GM19328 (cell line): ENCODE measurements around the gene HEY2.

ENCODE experiments used
- ATAC-seq: cut with Tn5 transposase; IDR thresholded peaks from one replicate; pipeline ENCODE4 v1.9.1; 2021; ENCODE audit warnings: mild to moderate bottlenecking, moderate library complexity; ENCODE audit not compliant: unreplicated experiment

Gene HEY2

GRCh38 chr6:125742464-125743120 is 6.8 kb upstream of the HEY2 start:
- no peak for ATAC-seq

DNA sequence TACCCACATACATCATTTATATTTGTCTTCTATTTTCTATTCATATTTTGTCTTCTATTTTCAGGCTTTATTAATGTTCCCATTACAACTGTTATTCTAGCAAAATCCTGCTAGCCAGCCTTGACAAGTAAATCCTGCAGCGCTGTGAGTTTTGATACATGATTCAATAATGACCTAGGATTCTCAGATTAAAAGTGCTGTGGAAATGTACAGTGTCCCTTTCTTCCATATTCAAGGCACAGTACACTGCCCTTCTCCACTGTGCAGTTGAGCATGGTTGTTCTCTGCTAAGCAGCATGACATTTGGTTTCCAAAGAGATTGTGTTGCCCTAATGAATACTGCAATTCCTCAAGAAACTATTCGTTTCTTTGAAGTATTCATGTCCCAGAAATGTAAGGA is 5.8 kb upstream of the HEY2 start:
- ATAC-seq: no peak

DNA sequence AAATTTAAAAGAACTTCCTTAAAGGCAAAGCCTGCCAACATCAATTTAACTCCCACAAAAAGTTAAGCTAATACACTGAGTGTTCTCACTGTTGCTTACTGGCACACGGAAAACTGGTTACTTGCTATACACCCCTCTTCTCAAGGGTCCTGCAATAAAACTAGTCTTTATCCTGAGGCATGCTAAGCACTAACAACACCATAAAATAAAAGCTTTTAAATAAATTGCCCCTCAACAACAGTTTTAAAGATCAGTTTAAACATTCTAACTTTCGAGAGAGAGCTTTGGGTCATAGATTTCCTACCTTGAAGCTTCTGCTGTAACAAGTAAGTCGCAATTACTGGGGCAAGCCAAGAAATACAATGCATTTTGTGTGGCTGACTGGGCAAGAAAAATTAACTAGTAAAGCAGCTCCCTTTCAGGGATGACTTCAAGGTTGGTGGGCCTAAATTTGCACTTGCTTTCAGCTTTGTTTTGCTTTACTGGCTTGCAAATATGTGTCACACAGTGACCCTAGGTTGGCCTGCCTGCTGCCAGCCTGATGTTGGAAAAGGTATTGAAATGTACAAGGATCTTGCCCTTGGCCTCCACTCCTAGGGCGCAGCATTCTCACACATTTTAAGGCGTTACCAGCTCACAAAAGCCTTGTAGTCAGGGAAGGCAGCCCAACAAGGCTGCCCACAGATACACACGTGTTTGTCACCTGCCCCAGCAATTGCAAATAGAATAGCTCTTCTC is 4.0 kb upstream of the HEY2 start:
- ATAC-seq: no peak

DNA sequence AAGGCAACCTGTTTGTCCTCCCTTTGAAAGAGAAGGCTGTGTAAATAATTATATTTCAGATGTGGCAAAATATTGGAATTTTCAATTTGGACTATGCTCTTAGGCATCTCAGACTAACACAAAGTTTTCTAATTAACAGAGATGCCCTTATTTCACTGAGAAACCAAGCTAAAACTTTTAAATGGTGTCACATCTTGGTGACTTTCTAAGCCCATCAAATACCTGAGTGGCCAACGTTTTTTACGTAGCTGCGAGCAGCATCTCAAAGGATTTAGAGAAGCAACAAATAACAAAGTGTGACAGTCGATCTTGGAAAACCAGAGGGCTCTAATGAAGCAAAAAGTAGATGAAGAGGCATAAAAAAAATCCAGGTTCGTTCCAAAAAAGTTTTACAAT is 3.4 kb upstream of the HEY2 start:
- ATAC-seq: no peak

GRCh38 chr6:125746731-125747588 is 2.5 kb upstream of the HEY2 start:
- peak; percentile 47 for ATAC-seq

DNA sequence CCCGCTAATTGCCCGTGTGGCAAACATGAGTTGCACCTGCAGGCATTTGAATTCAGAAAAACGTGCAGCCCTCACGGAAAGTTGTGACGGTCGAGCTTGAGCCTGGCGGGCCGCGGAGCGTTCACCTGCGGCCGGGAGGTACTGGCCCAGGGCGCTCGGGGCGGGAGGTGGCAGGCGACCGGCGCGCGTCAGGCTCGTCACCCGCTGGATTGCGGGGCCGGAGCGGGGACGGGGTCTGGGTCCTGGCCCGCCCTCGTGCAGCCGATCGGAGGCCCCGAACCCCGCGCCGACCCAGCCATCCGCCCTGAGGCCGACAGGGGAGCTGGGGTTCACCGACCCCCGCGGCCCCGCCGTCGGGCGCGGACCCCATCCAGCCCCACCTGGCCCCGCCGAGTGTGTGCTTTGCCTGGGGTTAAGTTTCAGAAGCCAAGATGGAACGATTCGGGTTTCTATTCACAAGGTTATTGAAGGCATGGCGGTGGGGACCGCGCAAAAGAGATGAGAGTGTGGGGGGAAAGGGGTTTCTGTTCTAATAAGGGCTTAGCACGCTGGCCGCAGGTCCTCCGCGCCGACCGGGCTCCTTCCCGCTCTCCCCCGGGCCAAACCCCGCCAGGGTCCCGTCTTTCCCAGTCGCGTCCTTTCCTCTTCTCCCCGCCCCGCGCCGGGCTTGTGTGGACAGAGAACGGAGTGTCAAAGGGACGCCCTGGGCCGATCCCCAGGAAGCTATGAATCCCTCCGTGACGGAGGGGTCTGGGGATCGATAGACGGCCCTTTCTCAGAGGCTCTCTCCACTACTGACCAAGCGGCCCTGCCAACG is 1.6 kb upstream of the HEY2 start:
- no peak for ATAC-seq

- ATAC-seq: no peak
These were observed 843 bp upstream of the HEY2 start for GRCh38 chr6:125748406-125749172.

GRCh38 chr6:125749865-125750691 is 646 bp downstream of the HEY2 start:
- no peak for ATAC-seq

DNA sequence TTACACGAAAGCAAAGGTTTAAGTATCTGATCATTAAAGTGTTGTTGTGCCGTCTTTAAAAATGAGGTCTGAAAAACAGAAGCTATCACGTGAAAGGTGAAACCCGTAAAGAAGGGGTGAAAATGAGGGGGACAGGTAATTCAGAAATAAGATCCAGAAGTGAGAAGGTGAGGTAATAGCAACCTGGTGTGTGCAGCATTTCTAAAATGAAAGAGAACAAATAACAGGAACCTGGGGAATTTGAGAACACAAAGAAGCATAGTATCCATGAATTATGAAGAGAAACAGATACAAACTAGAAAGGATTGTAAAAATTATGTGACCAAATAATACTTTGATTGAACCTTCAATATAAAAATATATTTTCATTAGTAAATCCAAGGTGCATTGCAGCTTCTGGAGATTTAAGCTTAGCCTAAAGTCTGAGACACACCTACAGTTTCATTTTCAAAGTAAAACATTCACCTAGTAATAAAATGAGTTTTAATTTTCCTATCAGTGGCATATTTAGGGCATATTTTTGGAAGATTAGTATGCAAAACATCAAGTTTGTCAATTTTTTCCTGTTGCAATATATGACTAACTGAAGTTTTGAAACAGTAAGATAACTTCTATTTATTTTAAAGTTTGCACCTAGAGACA is 1.4 kb downstream of the HEY2 start:
- ATAC-seq: no peak

GRCh38 chr6:125751334-125751916 is 2.0 kb downstream of the HEY2 start:
- no peak for ATAC-seq

DNA sequence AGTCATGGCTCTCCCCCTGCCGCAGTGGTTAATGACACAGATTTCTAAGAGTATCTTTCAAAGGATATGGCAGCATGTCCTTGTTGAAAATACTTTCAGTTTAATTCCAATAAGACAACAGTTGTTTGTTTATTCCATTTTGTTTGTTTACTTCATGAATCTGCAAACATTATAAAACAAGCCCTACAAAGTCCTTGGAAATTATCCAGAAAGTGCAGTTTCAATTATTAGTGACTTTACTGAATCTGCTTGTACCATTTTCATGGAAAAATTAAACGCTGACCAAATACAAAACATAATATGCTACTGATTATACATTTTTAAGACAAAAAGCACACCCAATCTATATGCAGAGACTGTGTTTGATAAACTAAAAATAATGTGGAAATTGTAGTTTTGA is 3.3 kb downstream of the HEY2 start:
- no peak for ATAC-seq

- ATAC-seq: no peak
These were observed 3.9 kb downstream of the HEY2 start for GRCh38 chr6:125753218-125753936.

GRCh38 chr6:125753937-125754259 is 4.5 kb downstream of the HEY2 start:
- ATAC-seq: no peak

- ATAC-seq: no peak
These were observed 5.1 kb downstream of the HEY2 start for GRCh38 chr6:125754566-125754965.

DNA sequence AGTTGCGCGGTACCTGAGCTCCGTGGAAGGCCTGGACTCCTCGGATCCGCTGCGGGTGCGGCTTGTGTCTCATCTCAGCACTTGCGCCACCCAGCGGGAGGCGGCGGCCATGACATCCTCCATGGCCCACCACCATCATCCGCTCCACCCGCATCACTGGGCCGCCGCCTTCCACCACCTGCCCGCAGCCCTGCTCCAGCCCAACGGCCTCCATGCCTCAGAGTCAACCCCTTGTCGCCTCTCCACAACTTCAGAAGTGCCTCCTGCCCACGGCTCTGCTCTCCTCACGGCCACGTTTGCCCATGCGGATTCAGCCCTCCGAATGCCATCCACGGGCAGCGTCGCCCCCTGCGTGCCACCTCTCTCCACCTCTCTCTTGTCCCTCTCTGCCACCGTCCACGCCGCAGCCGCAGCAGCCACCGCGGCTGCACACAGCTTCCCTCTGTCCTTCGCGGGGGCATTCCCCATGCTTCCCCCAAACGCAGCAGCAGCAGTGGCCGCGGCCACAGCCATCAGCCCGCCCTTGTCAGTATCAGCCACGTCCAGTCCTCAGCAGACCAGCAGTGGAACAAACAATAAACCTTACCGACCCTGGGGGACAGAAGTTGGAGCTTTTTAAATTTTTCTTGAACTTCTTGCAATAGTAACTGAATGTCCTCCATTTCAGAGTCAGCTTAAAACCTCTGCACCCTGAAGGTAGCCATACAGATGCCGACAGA is 9.9 kb downstream of the HEY2 start:
- ATAC-seq: no peak

- ATAC-seq: no peak
These were observed 10.6 kb downstream of the HEY2 start for GRCh38 chr6:125759959-125760457.

GRCh38 chr6:125764121-125764671 is 14.8 kb downstream of the HEY2 start:
- ATAC-seq: no peak
